ENCODE measurements around the gene SDHAF1. TPM values are rescaled to one million over a fixed set of nuclear protein-coding genes. Genes with fewer than 3 reads are reported as not detected.

The SDHAF1 gene
- total RNA-seq, 1 experiment from 2014 or later, result 16.0 TPM

- Histone ChIP-seq H2BK15ac (ENCODE audit: low read depth, low read length) (no peak overlapping the region), H3K79me2 (ENCODE audit: insufficient read depth, low read length) (no peaks in the 10 kb centered on the region), H2BK20ac (ENCODE audit: low read depth, low read length, poor library complexity, severe bottlenecking) (no peak overlapping the region), H3T11ph (ENCODE audit: low read length) (no peak overlapping the region), H4K8ac (replicated peaks; ENCODE audit: insufficient read length, low read depth, low read length) (no peak overlapping the region), H3K9me3 (ENCODE audit: control insufficient read depth, low read depth, low read length) (no peaks in the 10 kb centered on the region), H3K56ac (ENCODE audit: insufficient read length, low read depth, low read length) (no peak overlapping the region), H3K23ac (ENCODE audit: insufficient read length, low read depth, low read length) (no peak overlapping the region), H4K5ac (ENCODE audit: insufficient read length, low read depth, low read length) (no peak overlapping the region), H4K91ac (ENCODE audit: insufficient read length, low read depth, low read length) (no peak overlapping the region), H3K79me1 (ENCODE audit: insufficient read depth, low read depth, low read length, poor library complexity, severe bottlenecking) (no peaks in the 10 kb centered on the region), H2BK5ac (ENCODE audit: insufficient read length, low read length) (no peak overlapping the region), H2BK120ac (ENCODE audit: low read depth, low read length, poor library complexity, severe bottlenecking) (no peak overlapping the region), H3K27me3 (ENCODE audit: insufficient read depth, low read length) (no peaks in the 10 kb centered on the region), H3K4ac (ENCODE audit: low read depth, low read length) (no peak overlapping the region), H2AFZ (ENCODE audit: low read length) (no peak overlapping the region), H2BK12ac (ENCODE audit: insufficient read length, low read depth, low read length) (no peak overlapping the region), H2AK5ac (ENCODE audit: insufficient read length, low read length) (no peak overlapping the region), H3K4me2 (ENCODE audit: insufficient read depth, insufficient read length, low read length) (no peak overlapping the region), H3K4me1 (ENCODE audit: insufficient read depth, low read length) (no peaks in the 10 kb centered on the region), H3K9ac (ENCODE audit: extremely low read depth, insufficient read length, low read length) (no peak overlapping the region), H3K23me2 (ENCODE audit: insufficient read length, low read depth, low read length, poor library complexity, severe bottlenecking) (no peaks in the 10 kb centered on the region), H4K20me1 (ENCODE audit: control insufficient read depth, insufficient read depth, insufficient read length) (no peaks in the 10 kb centered on the region), H3K14ac (ENCODE audit: insufficient read depth, low read length) (no peak overlapping the region), H3K27ac (ENCODE audit: insufficient read length, low read depth, low read length) (no peak overlapping the region), H3K18ac (ENCODE audit: insufficient read length, low read depth, low read length) (no peak overlapping the region)
- no peak for DNase-seq
- H3K27me3 Mint-ChIP-seq (ENCODE audit: low read depth), result no peaks in the 10 kb centered on the region; the same call in 1 of the 2 replicates
- H3K36me3 Mint-ChIP-seq (ENCODE audit: insufficient read depth in 1 of 3, low read depth in 3 of 3), result peaks cover 3 to 6% (median 6%) of the 10 kb centered on the region in 3 experiments; a peak in 4 of 7 replicates
- no peaks in the 10 kb centered on the region; a peak in 1 of 5 replicates for H3K9me3 Mint-ChIP-seq
- peaks cover 12 to 19% of the 10 kb centered on the region in 2 experiments for H3K4me1 Mint-ChIP-seq
- H3K4me3 Mint-ChIP-seq, result no peak overlapping the region
- no CpG with 5 or more reads among the region's 2 CpGs for WGBS (ENCODE audit: extremely low coverage, insufficient read length, low lambda C conversion rate)
- no peak overlapping the region for H3K27ac Mint-ChIP-seq
- no peak for TF ChIP-seq CTCF (conservative IDR thresholded peaks at IDR 0.05)
These were observed 49.0 kb downstream of the SDHAF1 start for GRCh38 chr19:36043952-36044351.

Other genes starting within 250 kb of the SDHAF1 start
- gene U2AF1L4, start 249.8 kb upstream of the SDHAF1 start, total RNA-seq (2021), result 16.8 and 19.2 TPM in 2 replicates
- 69.7 and 77.7 TPM in 2 replicates for gene PSENEN, start 249.5 kb upstream of the SDHAF1 start, total RNA-seq (2021)
- gene LIN37, start 246.6 kb upstream of the SDHAF1 start, total RNA-seq (2021), result 4.7 and 5.9 TPM in 2 replicates
- gene HSPB6, start 238.2 kb upstream of the SDHAF1 start, total RNA-seq (2021), result 0.37 TPM in 2 replicates
- gene PROSER3, start 237.0 kb upstream of the SDHAF1 start, total RNA-seq (2021), result 21.8 and 29.1 TPM in 2 replicates
- 18.7 and 19.5 TPM in 2 replicates for gene ARHGAP33, start 219.6 kb upstream of the SDHAF1 start, total RNA-seq (2021)
- not detected in 2 replicates for gene PRODH2, start 182.3 kb upstream of the SDHAF1 start, total RNA-seq (2021)
- 0.83 and 1.1 TPM in 2 replicates for gene NPHS1, start 142.7 kb upstream of the SDHAF1 start, total RNA-seq (2021)
- gene KIRREL2, start 138.3 kb upstream of the SDHAF1 start, total RNA-seq (2021), result 3.1 and 3.6 TPM in 2 replicates
- gene APLP1, start 126.6 kb upstream of the SDHAF1 start, total RNA-seq (2021), result 29.9 and 36.9 TPM in 2 replicates
- 18.4 and 18.8 TPM in 2 replicates for gene NFKBID, start 94.6 kb upstream of the SDHAF1 start, total RNA-seq (2021)
- gene HCST, start 92.7 kb upstream of the SDHAF1 start, total RNA-seq (2021), result 0.68 and 1.8 TPM in 2 replicates
- not detected in 2 replicates for gene TYROBP, start 86.9 kb upstream of the SDHAF1 start, total RNA-seq (2021)
- 18.4 and 20.5 TPM in 2 replicates for gene LRFN3, start 58.8 kb upstream of the SDHAF1 start, total RNA-seq (2021)
- 19.2 and 20.4 TPM in 2 replicates for gene SYNE4, start 13.6 kb downstream of the SDHAF1 start, total RNA-seq (2021)
- gene ALKBH6, start 19.0 kb downstream of the SDHAF1 start, total RNA-seq (2021), result 28.0 and 32.5 TPM in 2 replicates
- 19.7 and 20.9 TPM in 2 replicates for gene CLIP3, start 37.7 kb downstream of the SDHAF1 start, total RNA-seq (2021)
- gene THAP8, start 59.1 kb downstream of the SDHAF1 start, total RNA-seq (2021), result 5.1 and 5.4 TPM in 2 replicates
- gene WDR62, start 59.7 kb downstream of the SDHAF1 start, total RNA-seq (2021), result 28.5 and 30.0 TPM in 2 replicates
- gene OVOL3, start 116.0 kb downstream of the SDHAF1 start, total RNA-seq (2021), result not detected in 2 replicates
- 145 and 146 TPM in 2 replicates for gene POLR2I, start 119.7 kb downstream of the SDHAF1 start, total RNA-seq (2021)
- 203 and 216 TPM in 2 replicates for gene TBCB, start 120.3 kb downstream of the SDHAF1 start, total RNA-seq (2021)
- gene CAPNS1, start 144.9 kb downstream of the SDHAF1 start, total RNA-seq (2021), result 379 and 399 TPM in 2 replicates
- gene COX7A1, start 157.3 kb downstream of the SDHAF1 start, total RNA-seq (2021), result not detected in 2 replicates
- 4.8 and 5.3 TPM in 2 replicates for gene ZNF565, start 219.5 kb downstream of the SDHAF1 start, total RNA-seq (2021)
- 166 and 167 TPM in 2 replicates for gene ZNF146, start 219.9 kb downstream of the SDHAF1 start, total RNA-seq (2021)

Data from H9 (cell line).